ENCODE results near the gene ZNF664. TPM values are rescaled to one million over a fixed set of nuclear protein-coding genes. Genes with fewer than 3 reads are reported as not detected.

ZNF664 gene
- total and polyA plus RNA-seq, 8 donors, result 23.0 to 72.7 (median 56.7) TPM

- TF ChIP-seq, protein P1, sequence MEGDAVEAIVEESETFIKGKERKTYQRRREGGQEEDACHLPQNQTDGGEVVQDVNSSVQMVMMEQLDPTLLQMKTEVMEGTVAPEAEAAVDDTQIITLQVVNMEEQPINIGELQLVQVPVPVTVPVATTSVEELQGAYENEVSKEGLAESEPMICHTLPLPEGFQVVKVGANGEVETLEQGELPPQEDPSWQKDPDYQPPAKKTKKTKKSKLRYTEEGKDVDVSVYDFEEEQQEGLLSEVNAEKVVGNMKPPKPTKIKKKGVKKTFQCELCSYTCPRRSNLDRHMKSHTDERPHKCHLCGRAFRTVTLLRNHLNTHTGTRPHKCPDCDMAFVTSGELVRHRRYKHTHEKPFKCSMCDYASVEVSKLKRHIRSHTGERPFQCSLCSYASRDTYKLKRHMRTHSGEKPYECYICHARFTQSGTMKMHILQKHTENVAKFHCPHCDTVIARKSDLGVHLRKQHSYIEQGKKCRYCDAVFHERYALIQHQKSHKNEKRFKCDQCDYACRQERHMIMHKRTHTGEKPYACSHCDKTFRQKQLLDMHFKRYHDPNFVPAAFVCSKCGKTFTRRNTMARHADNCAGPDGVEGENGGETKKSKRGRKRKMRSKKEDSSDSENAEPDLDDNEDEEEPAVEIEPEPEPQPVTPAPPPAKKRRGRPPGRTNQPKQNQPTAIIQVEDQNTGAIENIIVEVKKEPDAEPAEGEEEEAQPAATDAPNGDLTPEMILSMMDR (IDR thresholded peaks at IDR 0.05), result no peak
- 84% methylated on average over 5 of the region's 5 CpGs for WGBS, 2 donors
- peaks cover 0 to 3% (median 0%) of the 10 kb centered on the region in 3 donors for H3K4me1 ChIP-seq
- H3K4me3 ChIP-seq, result no peak overlapping the region
- intact Hi-C loops (cut with DNase I), result no loop called here
- no peaks in the 10 kb centered on the region for H3K27me3 ChIP-seq
- ATAC-seq (no peak), FAIRE-seq (no peak), DNase-seq (no peak)
- H3K27ac ChIP-seq, result no peak overlapping the region
- H3K36me3 ChIP-seq, result peaks cover 0 to 8% (median 5%) of the 10 kb centered on the region in 3 donors
- no peaks in the 10 kb centered on the region for H3K9me3 ChIP-seq
Measured at GRCh38 chr12:124000111-124000510, 27.1 kb downstream of the ZNF664 start.

DNA sequence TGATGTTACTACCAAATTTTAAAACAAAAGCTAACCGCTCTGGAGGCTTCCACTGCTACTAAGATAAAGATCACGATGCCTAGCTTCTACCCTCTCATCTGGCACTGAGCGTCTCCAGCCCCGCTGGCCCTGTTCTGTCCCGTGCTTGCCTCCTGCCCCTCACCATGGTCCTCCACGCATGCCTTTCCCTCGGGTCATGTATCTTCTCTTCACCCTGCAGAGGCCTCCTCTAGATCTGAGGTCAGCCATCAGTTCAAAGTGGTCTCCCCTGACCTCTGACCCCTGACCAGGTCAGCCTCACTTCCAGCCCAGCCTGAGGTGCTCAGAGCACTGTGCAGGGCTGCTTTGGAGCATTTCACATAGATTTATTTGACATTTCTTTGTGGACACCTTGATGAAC is 28.3 kb downstream of the ZNF664 start:
- Histone ChIP-seq H3K36me3 (peaks cover 0 to 8% (median 5%) of the 10 kb centered on the region in 3 donors), H3K4me1 (peaks cover 0 to 6% (median 0%) of the 10 kb centered on the region in 3 donors), H3K27me3 (no peaks in the 10 kb centered on the region), H3K9me3 (no peaks in the 10 kb centered on the region), H3K27ac (no peak overlapping the region), H3K4me3 (no peak overlapping the region)
- no peak for ATAC-seq
- TF ChIP-seq, protein P1 (IDR thresholded peaks at IDR 0.05), result no peak
- intact Hi-C loops (cut with DNase I), result no loop called here
- DNase-seq, result no peak
- WGBS, 2 donors, result 87 to 89% methylated on average over 7 of the region's 7 CpGs
- no peak for FAIRE-seq

DNA sequence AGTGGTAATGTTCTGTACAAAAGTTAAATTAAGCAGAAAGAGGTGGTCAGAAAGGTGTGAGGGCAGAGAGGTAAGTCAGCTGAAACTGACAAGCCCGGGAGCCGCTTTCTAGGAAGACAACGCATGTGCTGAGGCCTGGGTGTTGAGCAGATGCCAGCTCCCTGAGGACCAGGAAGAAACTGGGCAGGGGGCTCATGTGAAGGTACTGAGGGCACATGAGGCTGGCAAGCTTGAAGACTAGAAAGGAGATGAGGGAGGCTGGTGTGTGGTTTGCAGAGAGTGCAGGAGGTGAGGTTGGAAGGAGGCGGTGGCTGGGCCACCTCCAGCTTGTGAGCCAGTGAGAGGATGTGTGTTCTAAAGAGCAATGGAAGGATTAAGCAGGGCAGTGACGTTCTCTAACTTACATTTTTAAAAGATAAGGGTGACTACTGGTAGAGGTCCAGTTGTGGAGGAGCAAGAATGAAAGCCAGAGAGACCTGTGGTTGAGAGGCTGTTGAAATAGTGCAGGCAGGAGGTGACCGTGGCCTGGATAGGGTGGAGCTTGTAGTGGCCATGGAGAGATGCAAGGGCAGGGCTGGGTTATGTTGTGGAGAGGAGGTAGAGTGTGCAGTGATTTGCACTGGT is 29.1 kb downstream of the ZNF664 start:
- no peak overlapping the region for H3K27ac ChIP-seq
- DNase-seq (no peak), FAIRE-seq (no peak), ATAC-seq (peak in 1 of 4 donors; percentile 14)
- no peaks in the 10 kb centered on the region for H3K27me3 ChIP-seq
- intact Hi-C loops (cut with DNase I), result no loop called here
- H3K36me3 ChIP-seq, result peaks cover 0 to 8% (median 5%) of the 10 kb centered on the region in 3 donors
- H3K9me3 ChIP-seq, result no peaks in the 10 kb centered on the region
- 74 to 75% methylated on average over 6 of the region's 6 CpGs for WGBS, 2 donors
- H3K4me1 ChIP-seq, result peaks cover 0 to 12% (median under 1%) of the 10 kb centered on the region in 3 donors
- TF ChIP-seq, protein P1 (IDR thresholded peaks at IDR 0.05), result no peak
- H3K4me3 ChIP-seq, result no peak overlapping the region

- ATAC-seq (no peak), FAIRE-seq (no peak), DNase-seq (no peak)
- H3K4me3 ChIP-seq, result no peak overlapping the region
- intact Hi-C loops (cut with DNase I), result no loop called here
- 59 to 61% methylated on average over 2 of the region's 2 CpGs for WGBS, 2 donors
- H3K9me3 ChIP-seq, result no peaks in the 10 kb centered on the region
- no peaks in the 10 kb centered on the region for H3K27me3 ChIP-seq
- H3K27ac ChIP-seq, result no peak overlapping the region
- H3K36me3 ChIP-seq, result peaks cover 0 to 8% (median 5%) of the 10 kb centered on the region in 3 donors
- TF ChIP-seq, protein P1 (IDR thresholded peaks at IDR 0.05), result no peak
- peaks cover 0 to 16% (median 6%) of the 10 kb centered on the region in 3 donors for H3K4me1 ChIP-seq
Measured at GRCh38 chr12:124002654-124003053, 29.6 kb downstream of the ZNF664 start.

GRCh38 chr12:124004233-124004875 is 31.3 kb downstream of the ZNF664 start:
- Histone ChIP-seq H3K4me3 (no peak overlapping the region), H3K27me3 (no peaks in the 10 kb centered on the region), H3K27ac (no peak overlapping the region), H3K36me3 (peaks cover 0 to 8% (median 5%) of the 10 kb centered on the region in 3 donors), H3K9me3 (no peaks in the 10 kb centered on the region), H3K4me1 (peaks cover 5 to 27% (median 9%) of the 10 kb centered on the region in 3 donors)
- TF ChIP-seq, protein P1 (IDR thresholded peaks at IDR 0.05), result no peak
- 83 to 89% methylated on average over 9 of the region's 9 CpGs for WGBS, 2 donors
- intact Hi-C loops (cut with DNase I), result no loop called here
- FAIRE-seq, result no peak
- no peak for ATAC-seq
- no peak for DNase-seq

All from pancreas (tissue), 10 donors.